Spinal cord (tissue), 10 donors: Measurements from ENCODE around the gene ASTN2. TPM values are rescaled to one million over a fixed set of nuclear protein-coding genes. Genes with fewer than 3 reads are reported as not detected.

Experiments used
- DNase-seq, 6 donors: peaks; one replicate each; pipeline versions ENCODE4 v3.0.0 to v3.0.0-alpha.2; 2013 to 2015; ENCODE audit warnings: low spot score in 6 of 6, low read depth in 4 of 6
- H3K27ac ChIP-seq: one replicate; pipeline ENCODE4 v1.5.1; 2013; ENCODE audit warnings: low read depth, low read length, control low read depth
- H3K27me3 ChIP-seq: one replicate; pipeline ENCODE4 v1.6.1; 2013; ENCODE audit warnings: low read length; ENCODE audit not compliant: control insufficient read depth, insufficient read depth
- H3K36me3 ChIP-seq: one replicate; pipeline ENCODE4 v1.6.1; 2013; ENCODE audit warnings: low read length; ENCODE audit not compliant: control insufficient read depth, insufficient read depth
- H3K4me1 ChIP-seq: one replicate; pipeline ENCODE4 v1.6.1; 2013; ENCODE audit warnings: low read length; ENCODE audit not compliant: control insufficient read depth, insufficient read depth
- H3K4me3 ChIP-seq: one replicate; pipeline ENCODE4 v1.5.1; 2013; ENCODE audit warnings: low read depth, low read length, control low read depth
- H3K9me3 ChIP-seq: one replicate; pipeline ENCODE4 v1.6.1; 2013; ENCODE audit warnings: low read length; ENCODE audit not compliant: control insufficient read depth, insufficient read depth
- WGBS: methylation state at CpG from one replicate; pipeline ENCODE4 v1.1.5; 2013; ENCODE audit warnings: missing lambda C conversion rate; ENCODE audit not compliant: insufficient coverage; 5-methylcytosine and 5-hydroxymethylcytosine counted together
- polyA plus RNA-seq, 2 donors: library from polyadenylated mRNA; unstranded; fragments of 120-200 nt; gene quantifications; one replicate each; pipeline ENCODE4 v1.2.1, GENCODE V29; 2013; ENCODE audit not compliant: insufficient read length in 2 of 2
- total RNA-seq, 2 donors: library from RNA; depleted of rRNA in 1 of 2; stranded (reverse); fragments of 120-200 nt in 1 of 2; fragments of >200 nt in 1 of 2; gene quantifications; one replicate each; pipeline versions ENCODE4 v1.2.3 to v1.2.4, GENCODE V29; 2013 to 2014
- donor health status: healthy.

ASTN2 gene
- total and polyA plus RNA-seq, 4 donors, result 35.8 to 48.8 (median 41.4) TPM

DNA sequence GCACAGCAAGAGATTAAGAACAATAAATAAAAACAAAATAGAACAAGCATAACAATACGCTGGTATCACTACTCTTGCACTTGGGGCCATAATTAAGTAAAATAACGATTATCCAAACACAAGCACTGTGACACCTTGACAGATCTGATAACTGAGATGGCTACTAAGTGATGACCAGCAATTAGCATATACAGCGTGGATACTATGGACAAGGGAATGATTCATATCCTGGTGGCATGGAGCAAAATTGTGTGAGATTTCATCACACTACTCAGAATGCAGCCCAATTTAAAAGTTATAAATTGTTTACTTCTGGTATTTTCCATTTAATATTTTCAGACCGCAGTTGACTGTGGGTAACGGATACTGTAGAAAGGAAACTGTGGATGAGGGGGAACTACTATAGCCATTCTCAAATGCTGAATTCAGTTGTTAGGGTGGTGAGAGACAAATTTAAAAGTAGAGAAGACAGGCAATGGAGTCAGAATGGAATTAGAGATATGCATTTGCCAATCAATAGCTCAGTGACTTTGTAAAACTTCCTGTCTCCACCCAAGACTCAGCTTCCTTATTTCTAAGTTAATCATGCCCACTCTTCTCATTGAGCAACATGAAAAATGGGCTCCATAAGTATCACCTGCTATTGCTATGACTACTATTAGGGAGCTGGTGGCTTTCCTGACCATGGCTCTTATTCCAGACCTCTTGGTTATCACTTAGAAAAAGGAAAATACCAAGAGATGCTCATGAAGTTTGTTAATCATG lies 427.0 kb downstream of the ASTN2 start:
- Histone ChIP-seq H3K27me3 (no peaks in the 10 kb centered on the region), H3K4me3 (no peak overlapping the region), H3K4me1 (peaks cover 5% of the 10 kb centered on the region), H3K9me3 (no peaks in the 10 kb centered on the region), H3K27ac (no peak overlapping the region), H3K36me3 (no peaks in the 10 kb centered on the region)
- no CpG with 5 or more reads among the region's 5 CpGs for WGBS
- DNase-seq, result no peak

DNA sequence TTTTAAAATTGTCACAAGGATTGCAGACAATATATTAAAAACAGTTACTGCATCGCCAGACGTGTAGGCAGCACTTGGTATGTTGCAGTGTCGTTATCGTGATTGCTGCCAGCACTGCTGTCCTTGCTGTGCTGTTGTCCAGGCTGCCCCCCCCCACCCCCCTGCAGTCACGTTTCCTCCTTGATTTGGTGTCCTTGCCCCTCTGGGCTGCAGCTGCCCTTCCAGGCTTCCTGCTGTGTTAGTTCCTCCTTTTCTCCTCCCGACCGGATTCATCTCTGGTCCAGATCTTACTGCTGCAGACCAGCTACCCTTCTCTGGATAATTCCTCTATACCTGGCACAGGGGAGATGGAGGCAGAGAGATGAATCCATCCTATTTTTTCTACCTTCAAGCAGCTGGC lies 428.8 kb downstream of the ASTN2 start:
- H3K27me3 ChIP-seq, result no peaks in the 10 kb centered on the region
- H3K4me3 ChIP-seq, result no peak overlapping the region
- H3K27ac ChIP-seq, result no peak overlapping the region
- H3K4me1 ChIP-seq, result peaks cover 5% of the 10 kb centered on the region
- 58% methylated on average over 4 of the region's 7 CpGs for WGBS
- DNase-seq, result peak in 1 of 6 donors; percentile 18
- H3K9me3 ChIP-seq, result no peaks in the 10 kb centered on the region
- no peaks in the 10 kb centered on the region for H3K36me3 ChIP-seq

DNA sequence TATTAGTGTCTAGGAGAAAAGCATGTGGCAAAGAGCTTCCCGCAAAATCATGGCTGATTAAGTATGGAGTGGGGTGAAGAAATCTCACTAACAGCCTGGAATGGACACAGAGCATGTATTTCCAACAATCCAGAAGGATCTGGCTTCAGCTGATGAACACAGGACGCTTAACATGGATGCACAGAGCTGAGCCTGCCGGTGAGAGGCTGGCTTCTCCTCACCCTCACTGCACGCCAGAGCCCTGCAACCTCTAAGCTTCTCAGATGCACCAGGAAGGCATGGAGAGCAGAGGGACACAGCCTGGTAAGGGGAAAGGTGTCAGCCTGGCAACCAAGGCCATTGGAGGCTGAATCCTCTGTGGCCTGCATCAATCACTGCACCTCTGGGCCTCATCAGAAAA lies 429.3 kb downstream of the ASTN2 start:
- H3K4me1 ChIP-seq, result peaks cover 5% of the 10 kb centered on the region
- H3K27me3 ChIP-seq, result no peaks in the 10 kb centered on the region
- DNase-seq, result peak in 1 of 6 donors; percentile 34
- no peaks in the 10 kb centered on the region for H3K9me3 ChIP-seq
- H3K36me3 ChIP-seq, result no peaks in the 10 kb centered on the region
- 80% methylated on average over 3 of the region's 4 CpGs for WGBS
- H3K4me3 ChIP-seq, result no peak overlapping the region
- no peak overlapping the region for H3K27ac ChIP-seq

DNA sequence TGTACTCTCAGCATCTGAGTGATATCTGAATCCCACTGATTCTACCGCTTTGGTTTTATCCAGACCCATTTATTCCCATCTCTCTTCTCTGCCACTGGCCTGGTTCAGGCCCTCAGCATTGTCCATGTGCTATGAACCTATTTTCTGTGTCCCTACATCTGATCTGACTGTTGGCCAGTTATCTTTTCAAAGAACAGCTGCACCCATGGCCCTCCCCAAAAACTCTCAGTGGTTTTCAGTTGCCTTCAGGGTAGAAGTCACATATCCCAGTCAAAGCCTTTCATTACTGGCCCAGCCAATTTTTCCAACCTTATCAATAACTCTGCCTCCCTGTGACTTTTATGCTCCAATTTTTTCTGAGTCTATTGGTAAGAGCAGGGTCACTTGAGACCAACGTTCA lies 430.7 kb downstream of the ASTN2 start:
- DNase-seq, result no peak
- Histone ChIP-seq H3K4me3 (no peak overlapping the region), H3K36me3 (no peaks in the 10 kb centered on the region), H3K27ac (no peak overlapping the region), H3K27me3 (no peaks in the 10 kb centered on the region), H3K9me3 (no peaks in the 10 kb centered on the region), H3K4me1 (peaks cover 5% of the 10 kb centered on the region)
- 86% methylated on average over 2 of the region's 2 CpGs for WGBS

DNA sequence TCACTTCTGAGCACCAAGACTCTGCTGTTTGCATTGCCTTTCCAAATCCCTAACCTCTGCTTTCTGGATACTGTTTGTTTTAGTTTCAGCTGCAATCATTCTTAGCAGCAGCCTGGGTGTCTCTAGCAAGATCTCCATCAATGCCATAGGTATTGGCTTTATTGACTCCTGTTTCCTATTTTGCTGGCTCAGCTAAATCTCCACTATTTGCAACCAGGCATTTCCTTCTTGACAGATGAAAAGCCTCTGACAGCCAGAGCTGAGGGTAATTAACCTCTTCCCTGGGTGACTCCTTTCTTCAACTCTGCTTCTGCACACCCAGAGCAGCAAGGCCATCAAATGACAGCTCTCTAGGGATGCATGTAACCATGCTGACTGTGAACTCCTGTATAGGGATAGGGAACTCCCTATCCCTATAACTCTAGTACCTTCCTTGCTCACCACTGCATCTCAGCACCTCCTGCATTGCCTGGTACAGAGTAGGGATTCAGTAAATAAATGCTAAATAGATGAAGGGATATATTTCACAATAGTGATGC lies 434.2 kb downstream of the ASTN2 start:
- no peaks in the 10 kb centered on the region for H3K27me3 ChIP-seq
- DNase-seq, result peak in 1 of 6 donors; percentile 22
- H3K4me1 ChIP-seq, result peaks cover under 1% of the 10 kb centered on the region
- no peaks in the 10 kb centered on the region for H3K9me3 ChIP-seq
- no peak overlapping the region for H3K4me3 ChIP-seq
- H3K27ac ChIP-seq, result no peak overlapping the region
- H3K36me3 ChIP-seq, result peaks cover 4% of the 10 kb centered on the region

DNA sequence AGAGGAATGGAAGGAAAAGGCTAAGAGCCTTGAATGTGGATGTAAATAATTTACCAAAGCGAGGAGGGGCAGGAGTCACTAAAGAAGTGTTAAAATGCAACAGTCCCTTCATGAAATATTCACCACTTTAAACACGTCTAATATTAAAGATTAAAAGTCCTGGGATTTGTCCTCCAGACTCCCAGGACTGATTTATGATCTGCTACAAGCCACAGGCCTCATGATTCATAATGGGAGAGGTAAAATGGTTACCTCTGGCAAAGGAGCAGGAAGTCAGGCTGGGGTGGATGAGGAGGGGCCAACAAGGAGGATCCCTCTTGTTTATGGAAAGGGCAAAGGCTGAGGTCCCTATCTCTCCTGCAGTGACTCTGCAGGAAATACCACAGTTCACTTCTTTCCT lies 435.4 kb downstream of the ASTN2 start:
- no peaks in the 10 kb centered on the region for H3K27me3 ChIP-seq
- no peak overlapping the region for H3K4me3 ChIP-seq
- WGBS, result no CpG with 5 or more reads among the region's 2 CpGs
- peaks cover 7% of the 10 kb centered on the region for H3K36me3 ChIP-seq
- H3K9me3 ChIP-seq, result no peaks in the 10 kb centered on the region
- H3K27ac ChIP-seq, result no peak overlapping the region
- H3K4me1 ChIP-seq, result no peaks in the 10 kb centered on the region
- DNase-seq, result peak in 1 of 6 donors; percentile 36

DNA sequence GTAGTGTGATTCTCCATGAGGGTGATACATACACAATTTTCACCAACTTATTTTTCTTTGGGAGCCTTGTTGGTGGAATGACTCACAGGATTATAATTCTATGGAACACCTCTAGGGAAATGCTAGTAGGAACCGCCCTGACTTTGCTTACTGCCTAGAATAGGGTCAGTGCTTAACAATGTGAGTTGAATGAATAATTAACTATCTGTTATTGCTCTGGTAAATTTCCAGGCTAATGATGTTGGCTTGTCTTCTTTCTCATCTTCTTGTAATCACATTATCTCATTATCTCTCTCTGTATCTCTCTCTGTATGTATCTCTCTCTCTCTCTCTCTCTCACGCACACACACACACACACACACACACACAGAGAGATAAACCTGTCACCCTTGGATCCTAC lies 436.7 kb downstream of the ASTN2 start:
- DNase-seq, result no peak
- Histone ChIP-seq H3K36me3 (peaks cover 7% of the 10 kb centered on the region), H3K27me3 (no peaks in the 10 kb centered on the region), H3K9me3 (no peaks in the 10 kb centered on the region), H3K4me3 (no peak overlapping the region), H3K27ac (no peak overlapping the region), H3K4me1 (no peaks in the 10 kb centered on the region)
- WGBS, result no CpG with 5 or more reads among the region's 2 CpGs

DNA sequence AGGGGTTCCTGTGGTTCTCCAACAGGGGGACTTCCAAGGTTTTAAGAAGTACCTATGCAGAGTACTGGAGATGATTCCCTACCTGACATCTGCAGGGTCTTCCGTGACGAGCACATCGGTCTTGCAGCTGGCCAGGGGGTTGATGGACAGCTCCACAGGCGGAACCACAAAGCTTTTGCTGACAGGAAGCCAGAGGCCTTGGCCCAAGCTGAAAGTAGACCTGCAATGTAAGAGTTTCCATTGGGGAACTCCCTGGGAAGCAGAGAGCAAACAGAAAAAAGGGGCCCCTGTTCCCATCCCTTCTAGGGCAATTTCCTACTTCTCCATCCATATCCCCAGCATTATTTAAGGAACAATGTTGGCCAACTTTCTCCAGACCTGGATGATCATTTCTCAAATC lies 439.7 kb downstream of the ASTN2 start:
- Histone ChIP-seq H3K9me3 (no peaks in the 10 kb centered on the region), H3K27ac (no peak overlapping the region), H3K4me3 (no peak overlapping the region), H3K36me3 (peaks cover 7% of the 10 kb centered on the region), H3K27me3 (no peaks in the 10 kb centered on the region), H3K4me1 (no peaks in the 10 kb centered on the region)
- DNase-seq, result no peak
- 95% methylated on average over 4 of the region's 4 CpGs for WGBS

DNA sequence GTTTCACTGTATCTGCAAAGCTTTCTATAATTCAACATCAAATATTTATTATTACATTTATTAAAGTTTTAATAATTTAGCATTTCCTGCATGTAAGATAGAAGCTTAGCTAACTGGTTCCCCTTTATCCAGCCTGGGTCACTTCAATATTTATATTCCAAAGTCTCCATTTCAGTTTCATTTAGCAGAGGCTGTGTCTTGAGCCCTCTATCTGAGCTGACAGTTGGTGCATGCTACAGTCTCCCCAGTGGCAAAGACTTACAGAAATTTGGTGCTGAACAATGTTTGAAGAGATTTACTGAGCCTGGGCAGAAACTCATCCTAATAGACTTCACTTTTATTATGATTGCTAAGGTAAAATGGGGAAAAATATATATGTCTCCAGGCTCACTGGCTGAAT lies 448.7 kb downstream of the ASTN2 start:
- H3K4me3 ChIP-seq, result no peak overlapping the region
- H3K36me3 ChIP-seq, result peaks cover 4% of the 10 kb centered on the region
- no peak overlapping the region for H3K27ac ChIP-seq
- no peaks in the 10 kb centered on the region for H3K4me1 ChIP-seq
- no peaks in the 10 kb centered on the region for H3K27me3 ChIP-seq
- DNase-seq, result no peak
- no peaks in the 10 kb centered on the region for H3K9me3 ChIP-seq

DNA sequence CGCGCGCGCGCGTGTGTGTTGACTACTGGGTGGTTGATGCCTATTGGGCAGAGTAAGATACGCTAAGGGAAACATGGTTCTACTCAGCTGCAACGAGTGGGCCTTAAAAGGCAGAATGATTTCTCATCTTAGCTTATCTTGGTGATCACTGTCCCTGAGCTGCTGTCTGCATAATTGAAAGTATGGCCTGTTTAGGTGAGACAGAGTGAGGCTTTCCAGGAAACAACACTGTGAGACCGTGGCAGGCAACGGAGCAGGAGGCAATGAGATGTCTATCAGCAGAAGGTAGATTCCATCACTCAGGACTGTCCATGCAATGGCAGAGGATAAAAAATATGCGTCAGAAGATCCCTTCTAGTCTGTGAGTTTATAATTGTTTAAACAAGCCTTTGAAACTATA lies 450.6 kb downstream of the ASTN2 start:
- Histone ChIP-seq H3K4me3 (no peak overlapping the region), H3K36me3 (peaks cover 4% of the 10 kb centered on the region), H3K27ac (no peak overlapping the region), H3K4me1 (peaks cover 8% of the 10 kb centered on the region), H3K27me3 (no peaks in the 10 kb centered on the region), H3K9me3 (no peaks in the 10 kb centered on the region)
- no peak for DNase-seq
- WGBS, result 92% methylated on average over 10 of the region's 11 CpGs
